DND-41 (cell line): ENCODE results near the gene TOB2.

Experiments
- ATAC-seq: fragments of 200-7000 bp; cut with Tn5 transposase; 3 replicates; pipeline ENCODE4 v1.9.1; 2021; ENCODE audit warnings: low read depth; ENCODE audit not compliant: insufficient read depth
- DNase-seq: peaks from one replicate; pipeline ENCODE4 v3.0.0-alpha.2; 2020
- H2AFZ ChIP-seq: 2 replicates; pipeline ENCODE4 v1.6.0; 2012; ENCODE audit warnings: low read depth, low read length
- H3K27ac ChIP-seq: 2 replicates; pipeline ENCODE4 v1.5.1; 2012; ENCODE audit warnings: low read length, inconsistent platforms
- H3K27me3 ChIP-seq: fragments of 200-600 bp; sonication (generic); 2 replicates; pipeline ENCODE4 v1.6.0; 2012; ENCODE audit warnings: low read length, mild to moderate bottlenecking, inconsistent platforms; ENCODE audit not compliant: insufficient read depth, poor library complexity
- H3K36me3 ChIP-seq: 2 replicates; pipeline ENCODE4 v1.5.1; 2012; ENCODE audit warnings: low read length, inconsistent platforms; ENCODE audit not compliant: insufficient read depth
- H3K4me1 ChIP-seq: 2 replicates; pipeline ENCODE4 v1.5.1; 2012; ENCODE audit warnings: mild to moderate bottlenecking, low read length; ENCODE audit not compliant: insufficient read depth
- H3K4me2 ChIP-seq: 2 replicates; pipeline ENCODE4 v1.6.0; 2012; ENCODE audit warnings: mild to moderate bottlenecking, moderate library complexity, low read length, inconsistent platforms; ENCODE audit not compliant: insufficient read depth
- H3K4me3 ChIP-seq, 2 experiments: fragments of 200-600 bp in 1 of 2; shearing (Covaris generic) in 1 of 2; 2 replicates each; pipeline ENCODE4 v1.5.1; 2012 to 2016; ENCODE audit warnings: inconsistent platforms in 2 of 2, low read length in 2 of 2, mild to moderate bottlenecking in 2 of 2, low read depth in 1 of 2, moderate library complexity in 1 of 2
- H3K79me2 ChIP-seq: 2 replicates; pipeline ENCODE4 v1.6.0; 2012; ENCODE audit warnings: low read length, inconsistent platforms; ENCODE audit not compliant: insufficient read depth
- H3K9ac ChIP-seq: 2 replicates; pipeline ENCODE4 v1.6.0; 2012; ENCODE audit warnings: low read depth, mild to moderate bottlenecking, inconsistent platforms, low read length, moderate library complexity
- H3K9me3 ChIP-seq: 2 replicates; pipeline ENCODE4 v1.5.1; 2012; ENCODE audit warnings: low read length, moderate library complexity, mild to moderate bottlenecking, inconsistent platforms; ENCODE audit not compliant: insufficient read depth, severe bottlenecking
- H4K20me1 ChIP-seq: 2 replicates; pipeline ENCODE4 v1.6.0; 2012; ENCODE audit warnings: low read length; ENCODE audit not compliant: insufficient read depth
- CTCF ChIP-seq: IDR thresholded peaks from 2 replicates; pipeline ENCODE4 v1.5.1; 2012; ENCODE audit warnings: borderline replicate concordance, low read length, moderate library complexity, mild to moderate bottlenecking; ENCODE audit not compliant: poor library complexity, severe bottlenecking; ENCODE audit errors: extremely low read depth
- EZH2 ChIP-seq: IDR thresholded peaks from 3 replicates; pipeline ENCODE4 v1.6.1; 2012; ENCODE audit warnings: borderline replicate concordance, low read depth, mild to moderate bottlenecking, moderate library complexity, low read length, inconsistent platforms; ENCODE audit not compliant: severe bottlenecking

TOB2 gene

GRCh38 chr22:41446639-41447434, at the start of gene TOB2:
TOB2 (minus strand) TSS chr22:41446801; CDS start chr22:41437345, 9,456 bp downstream.
- peaks cover 29% of the 10 kb centered on the region for H3K4me1 ChIP-seq
- H3K79me2 ChIP-seq = peaks cover 65% of the 10 kb centered on the region
- H4K20me1 ChIP-seq = peaks cover 16% of the 10 kb centered on the region; the same call in 1 of the 2 replicates
- TF ChIP-seq CTCF = no peak
- TF ChIP-seq EZH2 = no peak
- DNase-seq = peak; percentile 96
- H2AFZ ChIP-seq = peak within 1 kb of the TSS; percentile 80
- ATAC-seq = peak; percentile 44
- H3K36me3 ChIP-seq = peaks cover 16% of the 10 kb centered on the region
- peak within 1 kb of the TSS; percentile 94 for H3K9ac ChIP-seq
- H3K27me3 ChIP-seq = no peaks in the 10 kb centered on the region
- H3K4me2 ChIP-seq = peak within 1 kb of the TSS; percentile 84
- no peaks in the 10 kb centered on the region for H3K9me3 ChIP-seq
- peak within 1 kb of the TSS; percentile 89 to 93 for H3K4me3 ChIP-seq
- H3K27ac ChIP-seq = peak within 1 kb of the TSS; percentile 96

- no peak overlapping the region for H3K9ac ChIP-seq
- no peak overlapping the region for H2AFZ ChIP-seq
- H4K20me1 ChIP-seq = peaks cover 32% of the 10 kb centered on the region
- TF ChIP-seq CTCF (no peak), EZH2 (no peak)
- no peak overlapping the region for H3K27ac ChIP-seq
- H3K79me2 ChIP-seq = peaks cover 90% of the 10 kb centered on the region
- no peaks in the 10 kb centered on the region for H3K9me3 ChIP-seq
- no peak overlapping the region for H3K4me3 ChIP-seq
- no peak overlapping the region for H3K4me2 ChIP-seq
- no peak for DNase-seq
- no peaks in the 10 kb centered on the region for H3K4me1 ChIP-seq
- H3K27me3 ChIP-seq = no peaks in the 10 kb centered on the region
- no peak for ATAC-seq
- H3K36me3 ChIP-seq = peaks cover 14% of the 10 kb centered on the region; the same call in 1 of the 2 replicates
These were observed 44.9 kb upstream of the TOB2 start for GRCh38 chr22:41491374-41492100.

GRCh38 chr22:41488596-41489385, 42.2 kb upstream of the TOB2 start:
- no peak overlapping the region for H3K9ac ChIP-seq
- H4K20me1 ChIP-seq = peaks cover 30% of the 10 kb centered on the region
- peaks cover 10% of the 10 kb centered on the region; the same call in 1 of the 2 replicates for H3K36me3 ChIP-seq
- peaks cover 92% of the 10 kb centered on the region for H3K79me2 ChIP-seq
- DNase-seq (no peak), ATAC-seq (no peak)
- TF ChIP-seq CTCF (no peak), EZH2 (no peak)
- H3K9me3 ChIP-seq = no peaks in the 10 kb centered on the region
- H3K27ac ChIP-seq = no peak overlapping the region
- H3K27me3 ChIP-seq = no peaks in the 10 kb centered on the region
- H3K4me2 ChIP-seq = no peak overlapping the region
- no peak overlapping the region for H3K4me3 ChIP-seq
- H3K4me1 ChIP-seq = no peaks in the 10 kb centered on the region
- H2AFZ ChIP-seq = no peak overlapping the region
